Psoas muscle (tissue), 8 donors: ENCODE data around the gene ADCYAP1R1. TPM values are rescaled to one million over a fixed set of nuclear protein-coding genes. Genes with fewer than 3 reads are reported as not detected.

Source experiments
- ATAC-seq, 4 donors: fragments of 200-7000 bp; cut with Tn5 transposase; one replicate each; pipeline ENCODE4 v1.9.1; 2020; ENCODE audit warnings: moderate library complexity in 3 of 4, mild to moderate bottlenecking in 2 of 4
- DNase-seq, 2 donors: peaks; one replicate each; pipeline ENCODE4 v3.0.0-alpha.2; 2020
- H3K27ac ChIP-seq: fragments of 200-600 bp; one replicate; pipeline ENCODE4 v1.8.0; 2022
- H3K27me3 ChIP-seq, 3 donors: fragments of 200-600 bp in 1 of 3; one replicate each; pipeline versions ENCODE4 v1.6.1 to v1.8.0; 2013 to 2022; ENCODE audit warnings: low read length in 2 of 3, mild to moderate bottlenecking in 2 of 3, moderate library complexity in 1 of 3; ENCODE audit not compliant: insufficient read depth in 3 of 3
- H3K36me3 ChIP-seq, 2 donors: fragments of 200-600 bp in 1 of 2; one replicate each; pipeline versions ENCODE4 v1.6.1 to v1.8.0; 2013 to 2022; ENCODE audit warnings: low read depth in 1 of 2, mild to moderate bottlenecking in 1 of 2, moderate library complexity in 1 of 2; ENCODE audit not compliant: insufficient read depth in 1 of 2
- H3K4me1 ChIP-seq: fragments of 200-600 bp; one replicate; pipeline ENCODE4 v1.8.0; 2022
- H3K4me3 ChIP-seq: fragments of 200-600 bp; one replicate; pipeline ENCODE4 v1.8.0; 2022; ENCODE audit warnings: mild to moderate bottlenecking
- H3K9me3 ChIP-seq: fragments of 200-600 bp; one replicate; pipeline ENCODE4 v1.8.0; 2022
- WGBS, 3 donors: extraction: QIAGEN DNeasy Blood & Tissue Kit; methylation state at CpG; one replicate each; pipeline versions ENCODE4 v1.1.6 to v1.1.7; 2013; 5-methylcytosine and 5-hydroxymethylcytosine counted together
- intact Hi-C, 2 donors: fragments of 100-400 bp; cut with DNase I; formaldehyde crosslinking; loops; one replicate each; pipeline versions ENCODE4 v1.11.0 to v1.14.2; 2022
- polyA plus RNA-seq, 3 donors: library from polyadenylated mRNA; stranded (reverse); fragments of 200-250 nt; gene quantifications; one replicate each; pipeline ENCODE4 v1.2.3, GENCODE V29; 2013
- total RNA-seq, 4 donors: library from RNA; stranded (reverse); fragmentation: NEBNext Ultra II Directional in 2 of 4; extraction: Animal tissue kit (Norgen Biotek cat#: 25700) in 2 of 4; gene quantifications; one replicate each; pipeline versions ENCODE4 v1.2.1 to v1.2.4, GENCODE V29; 2021 to 2023
- TF ChIP-seq, protein P1 (sequence below): fragments of 200-600 bp; IDR thresholded peaks from one replicate; pipeline ENCODE4 v1.8.0; 2022; ENCODE audit warnings: antibody characterized with exemption
- donor health status: healthy with polysubstance abuse.
- donor health status: DM: no; HTN: no; CAD: no; lungs with moderate emphysema.
- donor health status: Bipolar disorder and iron deficiency.
- donor health status: healthy.
- donor health status: DM: yes; HTN: yes; CAD: no.
- donor health status: DM: no; HTN: no; CAD: no.
- donor health status: DM: no; HTN: no; CAD: no.
- donor health status: DM: yes; HTN: yes; CAD: no.

The ADCYAP1R1 gene
- total and polyA plus RNA-seq, 7 donors = 0.40 to 6.6 (median 1.2) TPM

DNA sequence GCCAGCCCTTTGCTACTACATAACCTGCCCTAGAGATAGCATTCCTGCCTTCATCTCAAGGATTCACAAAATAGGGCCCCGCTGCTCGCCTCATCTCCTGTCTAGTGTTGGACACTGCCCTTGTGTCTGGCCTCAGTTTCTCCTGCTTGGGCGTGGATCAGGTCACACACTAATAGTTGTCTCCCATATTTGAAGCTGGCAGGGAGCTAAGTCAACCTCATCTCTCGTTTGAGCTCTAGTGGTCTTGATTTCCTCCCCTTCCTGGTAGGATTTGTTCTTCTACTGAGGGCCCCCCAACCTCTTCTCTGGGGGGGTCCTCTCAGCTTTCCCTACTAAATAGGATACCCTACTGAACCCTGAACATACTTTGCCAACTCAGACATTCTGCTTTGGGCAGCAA is 42.2 kb downstream of the ADCYAP1R1 start:
- ATAC-seq (no peak), DNase-seq (peak in 1 of 2 donors; percentile 15)
- Histone ChIP-seq H3K4me3 (no peak overlapping the region), H3K27me3 (no peaks in the 10 kb centered on the region), H3K9me3 (no peaks in the 10 kb centered on the region), H3K4me1 (no peaks in the 10 kb centered on the region), H3K36me3 (no peaks in the 10 kb centered on the region), H3K27ac (no peak overlapping the region)
- intact Hi-C loops = no loop called here
- WGBS, 3 donors = 83 to 92% (median 89%) methylated on average over 4 of the region's 4 CpGs
- TF ChIP-seq, protein P1, sequence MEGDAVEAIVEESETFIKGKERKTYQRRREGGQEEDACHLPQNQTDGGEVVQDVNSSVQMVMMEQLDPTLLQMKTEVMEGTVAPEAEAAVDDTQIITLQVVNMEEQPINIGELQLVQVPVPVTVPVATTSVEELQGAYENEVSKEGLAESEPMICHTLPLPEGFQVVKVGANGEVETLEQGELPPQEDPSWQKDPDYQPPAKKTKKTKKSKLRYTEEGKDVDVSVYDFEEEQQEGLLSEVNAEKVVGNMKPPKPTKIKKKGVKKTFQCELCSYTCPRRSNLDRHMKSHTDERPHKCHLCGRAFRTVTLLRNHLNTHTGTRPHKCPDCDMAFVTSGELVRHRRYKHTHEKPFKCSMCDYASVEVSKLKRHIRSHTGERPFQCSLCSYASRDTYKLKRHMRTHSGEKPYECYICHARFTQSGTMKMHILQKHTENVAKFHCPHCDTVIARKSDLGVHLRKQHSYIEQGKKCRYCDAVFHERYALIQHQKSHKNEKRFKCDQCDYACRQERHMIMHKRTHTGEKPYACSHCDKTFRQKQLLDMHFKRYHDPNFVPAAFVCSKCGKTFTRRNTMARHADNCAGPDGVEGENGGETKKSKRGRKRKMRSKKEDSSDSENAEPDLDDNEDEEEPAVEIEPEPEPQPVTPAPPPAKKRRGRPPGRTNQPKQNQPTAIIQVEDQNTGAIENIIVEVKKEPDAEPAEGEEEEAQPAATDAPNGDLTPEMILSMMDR = no peak

DNA sequence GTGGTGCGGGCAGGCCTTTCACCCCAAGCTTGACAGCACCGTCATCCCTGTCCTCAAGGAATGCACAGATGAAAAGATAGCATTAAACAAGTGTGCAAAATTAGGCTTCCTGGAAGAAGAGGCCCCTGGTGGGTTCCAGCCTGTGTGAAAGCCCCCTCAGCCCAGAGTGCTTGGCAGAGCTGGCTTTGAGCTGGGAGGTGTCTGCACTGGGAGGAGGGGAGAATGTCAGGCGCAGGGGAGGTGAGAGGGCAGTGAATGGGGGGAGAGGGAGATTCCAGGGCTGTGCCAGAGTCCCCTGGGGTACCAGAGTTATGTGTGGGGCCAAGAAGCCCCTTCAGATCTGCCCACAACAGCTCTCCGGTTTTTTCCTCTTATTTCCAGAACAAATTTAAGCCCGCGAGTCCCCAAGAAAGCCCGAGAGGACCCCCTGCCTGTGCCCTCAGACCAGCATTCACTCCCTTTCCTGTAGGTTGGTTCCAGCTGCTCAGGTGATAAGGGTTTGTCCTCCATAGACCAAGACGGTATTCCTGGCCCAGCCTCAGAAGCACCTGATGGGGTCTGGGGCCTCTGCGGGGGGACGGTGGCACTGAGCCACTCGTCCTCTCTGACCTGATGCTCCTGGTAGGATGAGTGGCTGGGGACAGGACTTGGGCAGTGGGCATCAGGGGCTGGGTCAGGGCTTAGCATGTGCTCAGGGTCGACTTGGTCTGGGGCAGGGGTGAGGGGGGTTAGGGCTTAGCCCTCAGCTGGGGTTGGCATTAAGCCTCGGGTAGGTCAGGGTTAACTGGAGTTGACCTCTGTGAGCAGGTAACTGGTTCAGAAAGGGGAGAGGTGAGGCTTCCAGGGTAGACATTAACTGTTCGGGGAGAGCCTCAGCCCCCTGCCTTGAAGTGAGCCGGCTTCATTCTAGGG is 43.4 kb downstream of the ADCYAP1R1 start:
- TF ChIP-seq, protein P1 = no peak
- H3K36me3 ChIP-seq = no peaks in the 10 kb centered on the region
- no peak for ATAC-seq
- H3K27ac ChIP-seq = no peak overlapping the region
- H3K4me3 ChIP-seq = no peak overlapping the region
- intact Hi-C loops = no loop called here
- no peaks in the 10 kb centered on the region for H3K4me1 ChIP-seq
- 81 to 87% (median 84%) methylated on average over 15 of the region's 15 CpGs for WGBS, 3 donors
- DNase-seq = no peak
- no peaks in the 10 kb centered on the region for H3K9me3 ChIP-seq
- no peaks in the 10 kb centered on the region for H3K27me3 ChIP-seq

DNA sequence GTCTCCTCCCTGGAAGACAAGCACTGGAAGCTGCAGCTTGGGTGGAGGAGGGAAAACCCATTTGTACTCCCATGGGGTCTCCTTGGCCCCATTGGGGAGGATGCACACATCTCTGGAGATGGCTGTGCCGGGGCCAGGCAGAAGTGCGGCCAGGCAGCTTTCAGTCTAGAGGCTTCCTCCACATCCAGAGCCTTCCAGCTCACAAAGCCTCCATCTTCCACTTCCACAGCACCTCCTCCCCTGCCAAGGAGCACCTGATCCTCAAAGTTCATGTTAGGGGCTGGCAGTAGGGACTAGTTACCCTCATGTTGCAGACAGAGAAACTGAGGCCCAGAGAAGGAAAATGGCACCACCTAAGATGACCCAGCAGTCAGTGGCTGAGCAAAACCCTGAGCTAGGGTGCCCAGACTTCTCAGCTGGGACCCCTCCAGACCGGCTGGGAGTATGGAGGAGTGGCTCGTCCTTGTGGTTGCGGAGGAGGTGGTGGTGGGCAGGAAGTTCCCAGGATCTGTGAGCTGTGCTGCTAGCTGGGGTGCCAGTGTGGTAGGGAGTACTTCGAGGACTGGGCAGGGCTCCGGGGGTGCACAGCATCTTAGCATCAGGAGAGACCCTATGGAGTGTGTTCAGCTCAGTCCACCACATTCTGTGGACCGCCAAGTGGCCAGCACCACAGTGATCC is 44.2 kb downstream of the ADCYAP1R1 start:
- Histone ChIP-seq H3K4me3 (no peak overlapping the region), H3K4me1 (no peaks in the 10 kb centered on the region), H3K27me3 (no peaks in the 10 kb centered on the region), H3K9me3 (no peaks in the 10 kb centered on the region), H3K27ac (no peak overlapping the region), H3K36me3 (no peaks in the 10 kb centered on the region)
- WGBS, 3 donors = 32 to 60% (median 37%) methylated on average over 7 to 8 of the region's 8 CpGs
- DNase-seq (no peak), ATAC-seq (no peak)
- intact Hi-C loops = no loop called here
- TF ChIP-seq, protein P1 = no peak

DNA sequence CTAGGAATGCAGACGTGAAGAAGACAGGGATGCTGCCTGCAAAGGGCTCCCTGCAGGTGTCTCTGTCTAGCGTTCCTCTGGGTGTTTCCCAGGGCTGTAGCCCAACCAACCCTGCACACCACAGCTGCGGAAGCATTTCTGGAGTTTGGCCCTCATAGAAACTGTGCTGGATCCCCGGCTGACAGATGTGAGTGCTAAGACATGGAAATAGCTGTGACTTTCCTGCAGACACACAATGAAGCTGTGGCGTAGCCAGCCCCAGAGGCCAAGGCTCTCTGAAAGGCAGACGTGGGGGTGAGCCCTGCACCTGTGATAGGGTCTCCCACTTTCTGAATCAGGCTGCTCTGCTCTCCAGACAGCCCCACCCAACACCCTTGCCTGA is 44.8 kb downstream of the ADCYAP1R1 start:
- Histone ChIP-seq H3K4me3 (no peak overlapping the region), H3K36me3 (no peaks in the 10 kb centered on the region), H3K4me1 (no peaks in the 10 kb centered on the region), H3K27ac (no peak overlapping the region), H3K27me3 (no peaks in the 10 kb centered on the region), H3K9me3 (no peaks in the 10 kb centered on the region)
- DNase-seq = no peak
- intact Hi-C loops = no loop called here
- no peak for ATAC-seq
- 19 to 21% (median 20%) methylated on average over 6 of the region's 6 CpGs for WGBS, 3 donors
- TF ChIP-seq, protein P1 = no peak
